GM12892 (cell line): ENCODE measurements around the gene ZNF141. TPM values are rescaled to one million over a fixed set of nuclear protein-coding genes. Genes with fewer than 3 reads are reported as not detected.
A peak's percentile ranks its signal among the peaks of the same experiment; 100 is the strongest.
"Not testable (repeated sequence)": the region's sequence is repeated elsewhere in the genome, so short reads cannot be mapped to it uniquely, and the experiment has no call there.

ENCODE experiments used
- DNase-seq: peaks from one replicate; pipeline ENCODE4 v3.0.0; 2011; ENCODE audit not compliant: insufficient read length
- FAIRE-seq: peaks from 2 replicates; lab custom pipeline; 2011; peaks lifted over from hg19 to GRCh38; lab: Jason Lieb, UNC
- POLR2A ChIP-seq: IDR thresholded peaks from 2 replicates; pipeline ENCODE4 v1.6.1; 2011; ENCODE audit warnings: low read depth, low read length, control low read depth
- POLR2AphosphoS5 ChIP-seq: IDR thresholded peaks from 2 replicates; pipeline ENCODE4 v1.6.1; 2011; ENCODE audit warnings: low read depth, low read length, control low read depth
- TAF1 ChIP-seq: IDR thresholded peaks from 2 replicates; pipeline ENCODE4 v1.6.1; 2011; ENCODE audit warnings: low read depth, mild to moderate bottlenecking, control low read depth, low read length, borderline replicate concordance
- polyA plus RNA-seq: library from polyadenylated mRNA; unstranded; fragments of >200 nt; gene quantifications from one replicate; pipeline ENCODE4 v1.2.1, GENCODE V29; 2012; ENCODE audit warnings: missing spikeins, inconsistent platforms; ENCODE audit not compliant: missing spikeins

The ZNF141 gene
- polyA plus RNA-seq, result 18.1 TPM

DNA sequence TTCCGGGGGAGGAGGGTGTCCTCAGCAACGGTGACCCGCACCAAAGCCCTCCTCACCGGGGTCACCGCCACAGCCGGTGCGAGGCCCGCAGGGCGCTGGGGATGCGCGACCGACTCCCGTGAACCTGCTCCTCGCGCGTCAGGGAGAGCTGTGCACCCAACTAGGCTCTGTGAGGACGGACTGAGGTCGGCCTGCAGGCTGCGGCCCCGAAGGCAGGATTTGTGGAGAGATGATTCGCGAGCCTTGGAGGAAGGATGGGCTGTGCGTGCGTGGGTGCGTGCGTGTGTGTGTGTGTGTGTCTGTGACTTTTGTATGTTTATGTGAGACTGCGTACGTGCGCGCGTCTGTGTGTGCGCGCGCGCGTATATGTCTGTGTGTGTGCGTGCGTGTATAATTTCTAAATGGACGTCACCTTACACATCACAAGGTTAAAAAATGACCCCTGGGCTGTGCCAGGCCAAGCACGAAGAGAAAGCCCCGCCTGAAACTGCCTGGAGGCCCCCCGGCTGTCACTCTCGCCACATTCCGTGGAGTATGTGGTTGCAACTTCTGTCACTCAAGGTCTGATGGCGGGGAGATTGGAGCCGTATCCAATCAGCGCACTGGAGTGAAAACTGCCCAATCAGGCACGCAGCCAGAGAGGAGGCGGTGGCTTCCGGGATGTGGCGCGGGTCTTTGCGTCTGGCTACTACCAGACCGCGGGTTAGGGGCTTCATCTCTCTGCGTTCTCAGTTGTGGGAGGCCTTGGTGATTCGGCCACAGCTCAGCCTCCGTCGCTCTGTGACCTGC is at the start of gene ZNF141:
ZNF141 (plus strand) TSS at position 672 of the 789 bp plus-strand sequence. CDS start 170 bp downstream, outside the sequence.
- FAIRE-seq (peak; percentile 99), DNase-seq (peak; percentile 95)
- TF ChIP-seq POLR2A (peak; percentile 79), POLR2AphosphoS5 (peak; percentile 45), TAF1 (peak; percentile 62; the same call in 1 of the 2 replicates)

DNA sequence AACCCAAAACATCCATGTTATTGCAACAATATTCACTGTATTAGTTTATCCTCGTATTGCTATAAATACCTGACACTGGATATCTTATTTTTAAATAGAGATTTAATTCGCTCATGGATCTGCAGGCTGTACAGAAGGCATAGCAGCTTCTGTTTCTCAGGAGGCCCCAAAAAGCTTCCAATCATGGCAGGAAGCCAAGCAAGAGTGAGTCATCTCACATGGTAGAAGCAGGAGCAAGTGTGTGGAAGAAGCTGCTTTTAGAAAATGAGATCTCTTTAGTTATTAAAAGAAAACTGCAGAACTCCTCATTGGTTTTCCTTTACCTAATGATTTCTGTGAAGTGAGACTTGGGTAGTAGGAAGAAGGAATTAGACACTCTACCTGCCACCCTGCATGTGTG is 48.7 kb upstream of the ZNF141 start:
- DNase-seq (no peak), FAIRE-seq (no peak)
- no peak for TF ChIP-seq TAF1
- no peak for TF ChIP-seq POLR2AphosphoS5
- TF ChIP-seq POLR2A, result no peak

DNA sequence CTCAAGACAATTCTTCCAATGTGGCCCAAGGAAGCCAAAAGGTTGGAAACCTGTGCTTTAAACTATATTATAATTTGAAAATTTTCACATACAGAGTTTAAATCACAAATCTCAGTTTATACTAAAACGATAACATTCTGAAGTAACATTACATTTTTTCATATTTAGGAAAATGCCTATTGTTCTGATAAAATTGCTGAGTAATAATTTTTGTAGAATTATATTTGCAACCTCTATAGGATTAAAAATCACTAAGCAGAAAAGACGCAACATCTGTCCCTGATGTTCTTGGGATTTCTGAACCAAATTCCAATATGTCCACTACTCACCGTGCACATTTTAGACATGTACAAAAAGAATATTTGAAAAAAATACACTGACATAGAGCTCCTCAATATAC is 42.9 kb upstream of the ZNF141 start:
- TF ChIP-seq POLR2AphosphoS5 (no peak), TAF1 (no peak), POLR2A (no peak)
- FAIRE-seq (no peak), DNase-seq (no peak)

DNA sequence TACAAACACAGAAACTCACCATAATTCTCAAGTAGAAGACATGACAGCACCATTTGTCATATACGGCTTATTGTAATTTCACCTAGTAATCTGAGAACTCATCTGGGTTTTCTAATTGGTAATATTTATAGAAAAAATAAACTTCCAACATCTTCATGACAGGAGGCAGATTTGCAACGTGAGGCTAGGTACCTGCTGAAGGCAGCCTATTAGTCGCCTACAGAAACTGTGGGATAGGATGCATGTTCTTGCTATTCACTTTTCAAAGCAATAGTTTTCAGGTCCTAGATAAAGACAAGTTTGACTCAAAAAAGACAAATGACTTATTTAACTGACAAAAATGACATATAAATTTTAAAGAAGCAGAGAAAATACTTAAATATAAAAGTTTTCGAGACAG is 35.2 kb upstream of the ZNF141 start:
- DNase-seq, result no peak
- TF ChIP-seq TAF1 (no peak), POLR2AphosphoS5 (no peak), POLR2A (no peak)
- no peak for FAIRE-seq

DNA sequence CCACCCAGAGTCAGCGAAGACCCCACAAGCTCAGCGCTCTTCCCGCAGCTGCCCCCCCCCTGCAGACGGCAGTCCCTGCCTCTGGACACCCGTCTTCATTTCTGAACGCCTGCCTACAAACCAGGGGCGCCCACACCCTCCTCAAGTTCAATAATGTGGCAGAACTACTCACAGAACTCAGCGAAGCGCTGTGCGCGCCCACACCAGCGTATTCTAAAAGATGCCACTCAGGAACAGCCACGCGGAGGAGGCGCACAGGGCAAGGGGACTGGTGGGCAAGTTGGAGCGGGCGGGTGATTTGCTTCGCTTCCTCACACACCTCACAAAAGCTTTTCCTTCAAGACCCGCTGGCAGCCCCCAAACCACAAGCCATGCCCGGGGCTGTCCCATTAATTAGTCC is 33.1 kb upstream of the ZNF141 start:
- DNase-seq, FAIRE-seq: not testable (repeated sequence)

DNA sequence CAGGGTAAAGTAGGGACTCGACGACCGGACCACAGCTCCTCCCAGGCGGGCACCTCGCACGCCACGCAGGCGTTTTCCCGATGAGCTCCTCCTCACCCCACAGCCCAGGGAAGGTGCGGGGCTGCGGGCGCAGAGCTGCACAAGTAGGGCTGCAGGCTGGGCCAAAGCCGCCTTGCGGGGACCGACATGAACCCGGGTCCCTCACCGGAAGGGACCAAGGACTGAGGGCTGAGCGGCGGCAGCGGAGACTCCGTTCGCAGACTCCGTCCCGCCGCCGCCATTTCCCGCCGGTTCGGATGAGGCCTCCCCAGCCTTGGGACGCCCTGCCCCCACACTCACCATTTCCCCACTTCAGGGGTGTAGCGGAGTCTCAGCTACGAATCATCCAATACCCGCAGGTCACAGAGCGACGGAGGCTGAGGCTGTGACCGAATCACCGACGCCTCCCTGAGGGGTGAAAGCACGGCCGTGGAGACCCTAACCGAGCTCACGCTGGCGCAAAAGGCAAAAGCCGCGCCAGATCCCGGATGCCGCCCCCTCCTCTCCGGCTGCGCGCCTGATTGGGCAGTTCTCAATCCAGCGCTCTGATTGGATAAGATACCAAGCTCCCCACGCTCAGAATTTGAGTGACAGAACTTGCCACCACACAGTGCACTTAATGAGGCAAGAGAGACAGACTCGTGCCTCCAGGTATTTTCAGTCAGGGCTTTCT is 32.5 kb upstream of the ZNF141 start, which contains the start of gene ZNF732:
ZNF732 (minus strand) TSS at position 506 of the 712 bp plus-strand sequence; CDS start at position 342, 164 bp downstream.
- no peak for DNase-seq
- TF ChIP-seq POLR2AphosphoS5 (no peak), TAF1 (no peak), POLR2A (no peak)
- FAIRE-seq, result no peak

DNA sequence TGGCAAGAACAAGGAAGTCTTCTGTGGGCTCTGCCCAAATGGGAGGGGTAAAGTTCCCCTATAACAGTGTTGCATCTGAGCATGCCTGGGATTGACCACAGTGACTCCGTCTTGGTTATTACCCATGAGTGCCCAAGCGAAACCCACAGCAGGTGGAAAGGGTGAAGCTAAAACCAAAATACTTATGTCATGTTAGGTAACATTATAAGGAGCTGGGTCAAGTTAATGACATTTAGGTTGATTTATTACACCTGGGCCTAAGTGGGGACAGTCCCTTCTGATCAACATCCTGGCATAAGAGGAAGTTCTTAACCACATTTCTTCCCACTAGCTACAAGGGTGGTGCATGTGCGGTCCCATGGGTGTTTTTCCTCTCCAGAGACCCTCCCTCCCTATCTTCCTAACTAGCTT is 31.1 kb upstream of the ZNF141 start:
- FAIRE-seq, result peak; percentile 17

DNA sequence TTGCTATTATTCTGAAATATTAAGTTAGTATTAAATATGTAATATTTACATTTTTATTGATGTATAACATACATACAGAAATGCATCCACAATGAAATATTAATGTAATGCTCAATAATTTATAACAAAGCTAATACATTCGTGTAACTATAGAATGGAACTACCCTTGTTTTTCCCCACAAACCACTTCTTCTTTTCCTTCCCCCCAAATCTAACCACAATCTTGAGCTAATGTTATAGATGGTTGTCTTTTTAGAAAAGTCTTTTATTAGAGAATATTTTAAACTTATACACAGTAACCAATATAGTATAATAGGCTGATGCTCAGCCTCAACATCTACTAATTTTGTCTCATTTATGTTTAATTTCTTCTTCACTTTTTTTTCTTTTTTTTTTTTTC is 27.8 kb upstream of the ZNF141 start:
- FAIRE-seq (no peak), DNase-seq (no peak)
- TF ChIP-seq POLR2AphosphoS5 (no peak), TAF1 (no peak), POLR2A (no peak)

More for the DNA sequence above, 31.1 kb upstream of the ZNF141 start:
- no peak for DNase-seq
- no peak for TF ChIP-seq POLR2A
- TF ChIP-seq TAF1, result no peak
- no peak for TF ChIP-seq POLR2AphosphoS5

DNA sequence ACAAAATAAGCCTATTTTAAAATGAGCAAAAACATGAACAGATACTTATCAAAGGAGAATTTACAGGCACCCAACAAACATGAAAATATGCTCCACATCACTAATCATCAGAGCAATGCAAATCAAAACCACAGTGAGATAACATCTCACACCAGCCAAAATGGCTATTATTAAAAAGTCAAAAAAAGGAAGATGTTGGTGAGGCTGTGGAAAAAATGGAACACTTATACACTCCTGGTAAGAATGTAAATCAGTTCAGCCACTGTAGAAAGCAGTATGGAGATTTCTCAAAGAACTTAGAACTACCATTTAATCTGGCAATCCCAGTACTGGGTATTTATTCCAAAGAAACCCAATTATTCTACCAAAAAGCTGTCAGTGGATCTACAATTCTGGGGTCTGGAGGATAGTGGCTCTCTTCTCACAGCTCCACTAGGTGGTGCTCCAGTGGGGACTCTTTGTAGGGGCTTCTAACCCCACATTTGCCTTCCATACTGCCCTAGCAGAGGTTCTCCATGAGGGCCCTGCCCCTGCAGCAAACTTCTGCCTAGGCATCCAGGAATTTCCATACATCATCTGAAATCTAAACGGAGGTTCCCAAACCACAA is 23.2 kb upstream of the ZNF141 start:
- DNase-seq (no peak), FAIRE-seq (no peak)
- TF ChIP-seq POLR2A, result no peak

DNA sequence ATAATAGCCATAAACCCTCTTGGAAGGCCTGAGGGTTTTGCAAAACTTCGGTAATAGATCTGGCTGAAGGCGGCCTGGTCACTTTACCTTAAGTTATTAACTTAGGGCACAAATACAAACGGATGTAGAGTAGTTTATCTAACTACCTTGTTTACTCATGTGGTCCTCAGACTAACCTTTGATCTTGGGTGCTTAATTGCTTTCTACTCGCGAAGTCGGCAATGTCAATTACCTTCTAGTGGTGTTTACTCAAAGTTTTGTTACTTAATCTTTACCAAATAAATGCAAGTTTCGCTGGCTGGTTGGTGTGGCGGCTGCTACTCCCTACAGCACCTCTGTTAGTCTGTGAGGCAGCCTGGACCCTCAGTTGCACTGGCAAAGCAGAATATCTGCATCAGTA is 8.9 kb upstream of the ZNF141 start:
- TF ChIP-seq POLR2AphosphoS5 (no peak), TAF1 (no peak), POLR2A (no peak)
- no peak for FAIRE-seq
- DNase-seq, result no peak

DNA sequence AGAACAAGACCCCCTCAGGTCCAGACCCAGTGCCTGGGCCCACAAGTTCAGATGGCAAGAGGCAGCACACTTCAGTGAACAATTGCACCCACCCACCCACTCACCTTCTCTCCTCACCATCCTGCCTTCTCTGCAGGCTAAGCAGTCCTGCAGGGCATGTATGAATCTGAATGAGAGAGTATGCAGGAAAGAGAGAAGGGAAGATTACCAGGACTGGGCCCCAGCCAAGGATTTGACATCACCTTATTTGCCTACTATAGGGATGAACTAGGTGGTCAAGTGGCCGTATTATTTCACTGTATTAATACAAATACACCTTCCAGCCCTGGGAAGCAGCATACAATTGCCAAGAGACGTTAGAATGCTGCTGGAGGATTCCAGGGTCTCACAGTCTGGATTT is 2.1 kb upstream of the ZNF141 start:
- FAIRE-seq (no peak), DNase-seq (no peak)
- TF ChIP-seq TAF1, result no peak
- TF ChIP-seq POLR2A, result no peak
